DND-41 (cell line): ENCODE measurements around the gene PRDX6.

ENCODE experiments used
- EZH2 ChIP-seq: IDR thresholded peaks from 3 replicates; pipeline ENCODE4 v1.6.1; 2012; ENCODE audit warnings: borderline replicate concordance, low read depth, mild to moderate bottlenecking, moderate library complexity, low read length, inconsistent platforms; ENCODE audit not compliant: severe bottlenecking
- TF ChIP-seq, protein P1 (sequence below): IDR thresholded peaks from 2 replicates; pipeline ENCODE4 v1.5.1; 2012; ENCODE audit warnings: borderline replicate concordance, low read length, moderate library complexity, mild to moderate bottlenecking; ENCODE audit not compliant: poor library complexity, severe bottlenecking; ENCODE audit errors: extremely low read depth

GRCh38 chr1:173489929-173490328 lies 12.8 kb downstream of the PRDX6 start:
- TF ChIP-seq, protein P1, sequence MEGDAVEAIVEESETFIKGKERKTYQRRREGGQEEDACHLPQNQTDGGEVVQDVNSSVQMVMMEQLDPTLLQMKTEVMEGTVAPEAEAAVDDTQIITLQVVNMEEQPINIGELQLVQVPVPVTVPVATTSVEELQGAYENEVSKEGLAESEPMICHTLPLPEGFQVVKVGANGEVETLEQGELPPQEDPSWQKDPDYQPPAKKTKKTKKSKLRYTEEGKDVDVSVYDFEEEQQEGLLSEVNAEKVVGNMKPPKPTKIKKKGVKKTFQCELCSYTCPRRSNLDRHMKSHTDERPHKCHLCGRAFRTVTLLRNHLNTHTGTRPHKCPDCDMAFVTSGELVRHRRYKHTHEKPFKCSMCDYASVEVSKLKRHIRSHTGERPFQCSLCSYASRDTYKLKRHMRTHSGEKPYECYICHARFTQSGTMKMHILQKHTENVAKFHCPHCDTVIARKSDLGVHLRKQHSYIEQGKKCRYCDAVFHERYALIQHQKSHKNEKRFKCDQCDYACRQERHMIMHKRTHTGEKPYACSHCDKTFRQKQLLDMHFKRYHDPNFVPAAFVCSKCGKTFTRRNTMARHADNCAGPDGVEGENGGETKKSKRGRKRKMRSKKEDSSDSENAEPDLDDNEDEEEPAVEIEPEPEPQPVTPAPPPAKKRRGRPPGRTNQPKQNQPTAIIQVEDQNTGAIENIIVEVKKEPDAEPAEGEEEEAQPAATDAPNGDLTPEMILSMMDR, result no peak
- no peak for TF ChIP-seq EZH2
